ENCODE measurements around the gene ETV3L. TPM values are rescaled to one million over a fixed set of nuclear protein-coding genes. Genes with fewer than 3 reads are reported as not detected.

The ETV3L gene
- total RNA-seq, 1 donor from 2014 or later: not detected

DNA sequence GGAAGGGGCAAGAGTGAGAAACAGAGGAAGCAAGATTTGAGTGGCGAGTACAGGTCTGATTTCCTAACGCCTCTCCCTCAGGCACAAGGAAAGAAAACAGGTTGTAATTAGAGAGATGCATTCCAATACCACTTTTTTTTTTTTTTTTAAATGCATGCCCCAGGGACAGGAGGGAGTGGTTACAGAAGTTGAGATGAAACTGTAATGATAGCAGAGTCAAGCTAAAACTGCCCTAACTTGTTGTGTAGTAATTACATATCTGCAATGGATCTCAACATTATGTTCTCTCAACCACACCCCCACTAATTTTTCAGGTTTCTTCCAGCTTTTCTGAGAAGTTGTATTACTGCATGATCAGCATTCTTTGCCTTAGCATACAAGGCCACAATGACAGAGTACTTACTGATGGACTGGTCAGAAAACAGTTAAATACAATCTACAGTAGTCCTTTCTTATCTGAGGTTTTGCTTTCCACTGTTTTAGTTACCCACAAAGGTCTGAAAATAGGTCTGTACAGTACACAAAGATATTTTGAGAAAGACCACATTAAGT, 33.1 kb upstream of the ETV3L start:
- no peak for TF ChIP-seq EZH2 (IDR thresholded peaks at IDR 0.05; ENCODE audit: insufficient read depth, low read length)
- TF ChIP-seq, protein P1, sequence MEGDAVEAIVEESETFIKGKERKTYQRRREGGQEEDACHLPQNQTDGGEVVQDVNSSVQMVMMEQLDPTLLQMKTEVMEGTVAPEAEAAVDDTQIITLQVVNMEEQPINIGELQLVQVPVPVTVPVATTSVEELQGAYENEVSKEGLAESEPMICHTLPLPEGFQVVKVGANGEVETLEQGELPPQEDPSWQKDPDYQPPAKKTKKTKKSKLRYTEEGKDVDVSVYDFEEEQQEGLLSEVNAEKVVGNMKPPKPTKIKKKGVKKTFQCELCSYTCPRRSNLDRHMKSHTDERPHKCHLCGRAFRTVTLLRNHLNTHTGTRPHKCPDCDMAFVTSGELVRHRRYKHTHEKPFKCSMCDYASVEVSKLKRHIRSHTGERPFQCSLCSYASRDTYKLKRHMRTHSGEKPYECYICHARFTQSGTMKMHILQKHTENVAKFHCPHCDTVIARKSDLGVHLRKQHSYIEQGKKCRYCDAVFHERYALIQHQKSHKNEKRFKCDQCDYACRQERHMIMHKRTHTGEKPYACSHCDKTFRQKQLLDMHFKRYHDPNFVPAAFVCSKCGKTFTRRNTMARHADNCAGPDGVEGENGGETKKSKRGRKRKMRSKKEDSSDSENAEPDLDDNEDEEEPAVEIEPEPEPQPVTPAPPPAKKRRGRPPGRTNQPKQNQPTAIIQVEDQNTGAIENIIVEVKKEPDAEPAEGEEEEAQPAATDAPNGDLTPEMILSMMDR (IDR thresholded peaks at IDR 0.05; ENCODE audit: insufficient read depth, low read depth, low read length): no peak
- H3K9me3 ChIP-seq (ENCODE audit: insufficient read depth, low read depth, low read length): no peaks in the 10 kb centered on the region
- DNase-seq (ENCODE audit: low read depth): no peak
- FAIRE-seq: no peak
- H4K20me1 ChIP-seq (ENCODE audit: insufficient read depth, low read length): peaks cover 59% of the 10 kb centered on the region
- no peak overlapping the region for H3K4me2 ChIP-seq (ENCODE audit: low read length)
- no peak overlapping the region for H3K4me3 ChIP-seq (ENCODE audit: insufficient read depth, low read depth, low read length)
- no peak overlapping the region for H3K27ac ChIP-seq (ENCODE audit: low read depth, low read length)
- H3K27me3 Mint-ChIP-seq (ENCODE audit: low read depth, unreplicated experiment): no peaks in the 10 kb centered on the region
- no peak overlapping the region for H2AFZ ChIP-seq (ENCODE audit: low read depth, low read length)
- H3K36me3 ChIP-seq (ENCODE audit: insufficient read depth, low read length): peaks cover 68% of the 10 kb centered on the region
- no peak overlapping the region for H3K4me3 Mint-ChIP-seq (ENCODE audit: unreplicated experiment)
- peaks cover 33% of the 10 kb centered on the region for H3K36me3 Mint-ChIP-seq (ENCODE audit: low read depth, unreplicated experiment)
- peaks cover 39% of the 10 kb centered on the region for H3K4me1 Mint-ChIP-seq (ENCODE audit: low read depth, unreplicated experiment)
- peaks cover 63% of the 10 kb centered on the region for H3K79me2 ChIP-seq (ENCODE audit: insufficient read depth, low read length)
- no peak overlapping the region for H3K27ac Mint-ChIP-seq (ENCODE audit: unreplicated experiment)
- H3K4me1 ChIP-seq (ENCODE audit: insufficient read depth, low read length): peaks cover 10% of the 10 kb centered on the region
- H3K9me3 Mint-ChIP-seq (ENCODE audit: unreplicated experiment): no peaks in the 10 kb centered on the region
- H3K9ac ChIP-seq (ENCODE audit: low read length): no peak overlapping the region
- no peaks in the 10 kb centered on the region for H3K27me3 ChIP-seq (ENCODE audit: insufficient read depth, low read length)

DNA sequence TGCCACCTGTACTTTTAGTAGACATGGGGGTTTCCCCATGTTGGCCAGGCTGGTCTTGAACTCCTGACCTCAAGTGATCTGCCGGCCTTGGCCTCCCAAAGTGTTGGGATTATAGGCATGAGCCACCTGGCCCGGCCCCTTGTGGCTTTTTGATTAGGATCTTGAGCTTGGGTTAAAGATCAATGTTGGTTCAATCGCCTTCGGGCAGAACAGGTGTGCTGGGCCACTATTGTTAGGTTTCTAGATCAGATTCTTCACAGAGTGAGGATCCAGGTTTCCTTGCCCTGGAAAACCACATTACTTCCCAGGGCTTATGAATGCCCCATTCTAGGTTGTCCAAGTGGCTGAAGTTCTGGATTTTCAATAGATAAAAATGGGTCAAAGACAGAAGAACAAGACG, 32.5 kb upstream of the ETV3L start:
- Histone ChIP-seq H3K79me2 (ENCODE audit: insufficient read depth, low read length) (peaks cover 58% of the 10 kb centered on the region), H3K27me3 (ENCODE audit: insufficient read depth, low read length) (no peaks in the 10 kb centered on the region), H3K36me3 (ENCODE audit: insufficient read depth, low read length) (peaks cover 69% of the 10 kb centered on the region), H3K9ac (ENCODE audit: low read length) (no peak overlapping the region), H3K9me3 (ENCODE audit: insufficient read depth, low read depth, low read length) (no peaks in the 10 kb centered on the region), H3K4me3 (ENCODE audit: insufficient read depth, low read depth, low read length) (no peak overlapping the region), H3K4me1 (ENCODE audit: insufficient read depth, low read length) (peaks cover 9% of the 10 kb centered on the region), H2AFZ (ENCODE audit: low read depth, low read length) (no peak overlapping the region), H4K20me1 (ENCODE audit: insufficient read depth, low read length) (peaks cover 53% of the 10 kb centered on the region), H3K4me2 (ENCODE audit: low read length) (no peak overlapping the region), H3K27ac (ENCODE audit: low read depth, low read length) (no peak overlapping the region)
- DNase-seq (ENCODE audit: low read depth) (no peak), FAIRE-seq (no peak)
- Mint-ChIP-seq H3K27ac (ENCODE audit: unreplicated experiment) (no peak overlapping the region), H3K36me3 (ENCODE audit: low read depth, unreplicated experiment) (peaks cover 33% of the 10 kb centered on the region), H3K9me3 (ENCODE audit: unreplicated experiment) (no peaks in the 10 kb centered on the region), H3K4me1 (ENCODE audit: low read depth, unreplicated experiment) (peaks cover 41% of the 10 kb centered on the region), H3K27me3 (ENCODE audit: low read depth, unreplicated experiment) (no peaks in the 10 kb centered on the region), H3K4me3 (ENCODE audit: unreplicated experiment) (no peak overlapping the region)
- TF ChIP-seq, protein P1 (IDR thresholded peaks at IDR 0.05; ENCODE audit: insufficient read depth, low read depth, low read length): no peak
- TF ChIP-seq EZH2 (IDR thresholded peaks at IDR 0.05; ENCODE audit: insufficient read depth, low read length): no peak

DNA sequence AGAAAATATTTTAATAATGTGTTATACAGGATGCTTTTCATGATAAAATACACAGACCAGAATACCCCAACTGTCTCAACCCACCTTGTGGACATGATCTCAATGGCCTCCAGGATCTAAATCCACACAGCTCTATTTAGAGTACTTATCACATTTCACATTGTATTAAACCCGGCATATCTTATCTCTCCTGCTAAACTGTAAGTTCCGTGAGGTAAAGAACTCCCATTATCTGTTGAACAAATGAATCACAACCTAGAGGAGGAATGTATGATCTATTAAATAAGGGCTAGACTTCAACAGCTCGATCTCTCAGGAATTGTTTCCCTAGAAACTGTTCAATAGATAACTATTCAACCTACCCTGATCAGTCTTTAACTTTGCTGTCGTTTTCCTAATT, 31.7 kb upstream of the ETV3L start:
- H3K36me3 ChIP-seq (ENCODE audit: insufficient read depth, low read length): peaks cover 69% of the 10 kb centered on the region
- H3K36me3 Mint-ChIP-seq (ENCODE audit: low read depth, unreplicated experiment): peaks cover 36% of the 10 kb centered on the region
- FAIRE-seq: no peak

More for the DNA sequence above, 31.7 kb upstream of the ETV3L start:
- peaks cover 52% of the 10 kb centered on the region for H3K79me2 ChIP-seq (ENCODE audit: insufficient read depth, low read length)
- H3K4me1 ChIP-seq (ENCODE audit: insufficient read depth, low read length): peaks cover under 1% of the 10 kb centered on the region
- Mint-ChIP-seq H3K27me3 (ENCODE audit: low read depth, unreplicated experiment) (no peaks in the 10 kb centered on the region), H3K4me1 (ENCODE audit: low read depth, unreplicated experiment) (peaks cover 40% of the 10 kb centered on the region), H3K27ac (ENCODE audit: unreplicated experiment) (no peak overlapping the region), H3K4me3 (ENCODE audit: unreplicated experiment) (no peak overlapping the region), H3K9me3 (ENCODE audit: unreplicated experiment) (no peaks in the 10 kb centered on the region)
- H3K27ac ChIP-seq (ENCODE audit: low read depth, low read length): no peak overlapping the region
- no peak overlapping the region for H2AFZ ChIP-seq (ENCODE audit: low read depth, low read length)
- no peak overlapping the region for H3K4me2 ChIP-seq (ENCODE audit: low read length)
- H3K9me3 ChIP-seq (ENCODE audit: insufficient read depth, low read depth, low read length): no peaks in the 10 kb centered on the region
- no peak overlapping the region for H3K4me3 ChIP-seq (ENCODE audit: insufficient read depth, low read depth, low read length)
- H3K9ac ChIP-seq (ENCODE audit: low read length): no peak overlapping the region
- H4K20me1 ChIP-seq (ENCODE audit: insufficient read depth, low read length): peaks cover 44% of the 10 kb centered on the region
- H3K27me3 ChIP-seq (ENCODE audit: insufficient read depth, low read length): no peaks in the 10 kb centered on the region
- DNase-seq (ENCODE audit: low read depth): no peak
- TF ChIP-seq, protein P1 (IDR thresholded peaks at IDR 0.05; ENCODE audit: insufficient read depth, low read depth, low read length): no peak
- no peak for TF ChIP-seq EZH2 (IDR thresholded peaks at IDR 0.05; ENCODE audit: insufficient read depth, low read length)
